Hepatocyte (in vitro differentiated cells): Measurements from ENCODE around the gene SUGCT. TPM values are rescaled to one million over a fixed set of nuclear protein-coding genes. Genes with fewer than 3 reads are reported as not detected.

Experiments
- DNase-seq: peaks from one replicate; pipeline ENCODE4 v3.0.0-alpha.2; 2016; ENCODE audit warnings: low spot score
- H2AFZ ChIP-seq: fragments of 200-600 bp; sonication (generic); 2 replicates; pipeline ENCODE4 v1.6.0; 2016; ENCODE audit warnings: antibody characterized with exemption, mild to moderate bottlenecking
- H3K27ac ChIP-seq: fragments of 200-600 bp; sonication (generic); 2 replicates; pipeline ENCODE4 v1.5.1; 2016; ENCODE audit warnings: mild to moderate bottlenecking
- H3K27me3 ChIP-seq: fragments of 200-600 bp; sonication (generic); 2 replicates; pipeline ENCODE4 v1.6.1; 2016
- H3K36me3 ChIP-seq: fragments of 200-600 bp; sonication (generic); replicated peaks from 2 replicates; pipeline ENCODE4 v1.5.1; 2016; ENCODE audit warnings: low read depth; ENCODE audit not compliant: insufficient read depth
- H3K4me1 ChIP-seq: fragments of 200-600 bp; sonication (generic); 2 replicates; pipeline ENCODE4 v1.5.1; 2016; ENCODE audit warnings: mild to moderate bottlenecking, moderate library complexity; ENCODE audit not compliant: insufficient read depth
- H3K4me2 ChIP-seq: fragments of 200-600 bp; sonication (generic); 2 replicates; pipeline ENCODE4 v1.6.0; 2016
- H3K4me3 ChIP-seq: fragments of 200-600 bp; sonication (generic); 2 replicates; pipeline ENCODE4 v1.5.1; 2016; ENCODE audit warnings: mild to moderate bottlenecking
- H3K79me2 ChIP-seq: fragments of 200-600 bp; sonication (generic); 2 replicates; pipeline ENCODE4 v1.6.0; 2017; ENCODE audit warnings: mild to moderate bottlenecking
- H3K9me2 ChIP-seq: fragments of 200-600 bp; sonication (generic); replicated peaks from 2 replicates; pipeline ENCODE4 v1.6.0; 2017; ENCODE audit warnings: mild to moderate bottlenecking; ENCODE audit not compliant: insufficient read depth
- H3K9me3 ChIP-seq: fragments of 200-600 bp; sonication (generic); 2 replicates; pipeline ENCODE4 v1.5.1; 2016; ENCODE audit warnings: low read depth, mild to moderate bottlenecking
- H4K20me1 ChIP-seq: fragments of 200-600 bp; sonication (generic); 2 replicates; pipeline ENCODE4 v1.6.0; 2016; ENCODE audit warnings: mild to moderate bottlenecking; ENCODE audit not compliant: insufficient read depth, poor library complexity, severe bottlenecking
- CTCF ChIP-seq: fragments of 200-600 bp; sonication (generic); IDR thresholded peaks from 2 replicates; pipeline ENCODE4 v1.5.1; 2016; ENCODE audit warnings: antibody characterized with exemption, mild to moderate bottlenecking; ENCODE audit not compliant: poor library complexity
- EZH2 ChIP-seq: fragments of 200-600 bp; sonication (generic); IDR thresholded peaks from 2 replicates; pipeline ENCODE4 v1.6.1; 2016; ENCODE audit warnings: antibody characterized with exemption, mild to moderate bottlenecking, borderline replicate concordance
- EZH2phosphoT487 ChIP-seq: fragments of 200-600 bp; sonication (generic); IDR thresholded peaks from one replicate; pipeline ENCODE4 v1.6.1; 2018; ENCODE audit warnings: antibody characterized with exemption, mild to moderate bottlenecking, low read depth, moderate library complexity; ENCODE audit not compliant: unreplicated experiment, severe bottlenecking
- whole genome bisulfite sequencing: methylation state at CpG from one replicate; pipeline ENCODE4 v1.1.6; 2016; ENCODE audit warnings: low lambda C conversion rate; ENCODE audit errors: missing lambda C conversion rate; 5-methylcytosine and 5-hydroxymethylcytosine counted together
- polyA plus RNA-seq: library from polyadenylated mRNA; unstranded; fragments of >200 nt; fragmentation: Nextera tagmentation; extraction: Ambion mirVana; gene quantifications from 2 replicates; pipeline ENCODE4 v1.2.1, GENCODE V29; 2016
- total RNA-seq: library from RNA; depleted of rRNA; stranded (reverse); fragments of >200 nt; gene quantifications from 2 replicates; pipeline ENCODE4 v1.2.3, GENCODE V29; 2014

SUGCT gene
- total and polyA plus RNA-seq, 2 experiments from 2014 or later: 5.1 to 12.0 TPM

- WGBS: 79% methylated on average over 3 of the region's 3 CpGs
- Histone ChIP-seq H3K9me2 (no peaks in the 10 kb centered on the region), H3K27ac (no peak overlapping the region), H3K9me3 (no peaks in the 10 kb centered on the region), H2AFZ (no peak overlapping the region), H3K4me2 (no peak overlapping the region), H3K4me1 (no peaks in the 10 kb centered on the region), H3K79me2 (no peaks in the 10 kb centered on the region), H4K20me1 (no peaks in the 10 kb centered on the region), H3K36me3 (no peaks in the 10 kb centered on the region), H3K4me3 (no peak overlapping the region), H3K27me3 (no peaks in the 10 kb centered on the region)
- no peak for TF ChIP-seq EZH2
- no peak for TF ChIP-seq CTCF
- TF ChIP-seq EZH2phosphoT487: no peak
- no peak for DNase-seq
These were observed 176.5 kb downstream of the SUGCT start for GRCh38 chr7:40311307-40311706.

GRCh38 chr7:40315277-40315676 lies 180.5 kb downstream of the SUGCT start:
- H3K9me3 ChIP-seq: no peaks in the 10 kb centered on the region
- H3K36me3 ChIP-seq: no peaks in the 10 kb centered on the region
- no peaks in the 10 kb centered on the region for H3K27me3 ChIP-seq
- 84% methylated on average over 2 of the region's 2 CpGs for WGBS
- no peaks in the 10 kb centered on the region for H4K20me1 ChIP-seq
- no peaks in the 10 kb centered on the region for H3K79me2 ChIP-seq
- H3K27ac ChIP-seq: no peak overlapping the region
- H3K4me1 ChIP-seq: no peaks in the 10 kb centered on the region
- TF ChIP-seq EZH2 (no peak), EZH2phosphoT487 (no peak), CTCF (no peak)
- H2AFZ ChIP-seq: no peak overlapping the region
- no peak overlapping the region for H3K4me2 ChIP-seq
- no peaks in the 10 kb centered on the region for H3K9me2 ChIP-seq
- no peak overlapping the region for H3K4me3 ChIP-seq
- no peak for DNase-seq

- Histone ChIP-seq H3K4me2 (no peak overlapping the region), H3K9me3 (no peaks in the 10 kb centered on the region), H4K20me1 (no peaks in the 10 kb centered on the region), H3K27ac (no peak overlapping the region), H3K9me2 (no peaks in the 10 kb centered on the region), H3K79me2 (no peaks in the 10 kb centered on the region), H3K36me3 (no peaks in the 10 kb centered on the region), H3K4me1 (no peaks in the 10 kb centered on the region), H3K27me3 (no peaks in the 10 kb centered on the region), H2AFZ (no peak overlapping the region), H3K4me3 (no peak overlapping the region)
- no peak for DNase-seq
- WGBS: 80% methylated on average over 3 of the region's 3 CpGs
- TF ChIP-seq EZH2 (no peak), CTCF (no peak), EZH2phosphoT487 (no peak)
These were observed 181.4 kb downstream of the SUGCT start for GRCh38 chr7:40316176-40316575.

GRCh38 chr7:40324914-40325313 lies 190.1 kb downstream of the SUGCT start:
- H3K9me2 ChIP-seq: no peaks in the 10 kb centered on the region
- no peaks in the 10 kb centered on the region for H4K20me1 ChIP-seq
- no peak overlapping the region for H3K4me2 ChIP-seq
- H3K4me3 ChIP-seq: no peak overlapping the region
- H3K27ac ChIP-seq: no peak overlapping the region
- no peaks in the 10 kb centered on the region for H3K27me3 ChIP-seq
- DNase-seq: no peak
- no peaks in the 10 kb centered on the region for H3K36me3 ChIP-seq
- no peaks in the 10 kb centered on the region for H3K9me3 ChIP-seq
- no peaks in the 10 kb centered on the region for H3K79me2 ChIP-seq
- no peak overlapping the region for H2AFZ ChIP-seq
- TF ChIP-seq CTCF (no peak), EZH2 (no peak), EZH2phosphoT487 (no peak)
- H3K4me1 ChIP-seq: peaks cover 2% of the 10 kb centered on the region
